ENCODE data around the gene PPP6R3. TPM values are rescaled to one million over a fixed set of nuclear protein-coding genes. Genes with fewer than 3 reads are reported as not detected.

PPP6R3 gene
- total RNA-seq, 5 donors from 2014 or later (not counting 1 experiment from before 2014, with no cell fraction given), result 106 to 147 (median 118) TPM

DNA sequence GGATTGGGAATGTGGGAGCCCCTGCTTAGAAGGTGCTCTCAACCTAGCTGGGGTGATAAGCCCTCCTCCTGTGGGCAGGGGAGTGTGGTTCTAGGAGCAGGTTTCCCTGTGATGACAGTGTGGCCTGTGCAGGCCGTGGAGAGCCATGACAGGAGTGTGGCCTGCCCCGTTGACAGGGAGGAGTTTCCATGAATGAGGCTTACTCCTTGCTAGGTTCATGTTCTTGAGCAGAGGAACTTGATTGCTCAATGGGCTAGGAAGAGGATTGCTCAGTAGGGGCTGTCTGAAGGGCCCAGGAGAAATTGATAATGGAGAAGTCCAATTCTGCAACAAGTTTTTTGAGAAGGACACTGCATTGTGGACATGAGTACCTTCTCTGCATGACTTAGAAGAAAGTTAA is 92.0 kb downstream of the PPP6R3 start:
- H3K9me3 ChIP-seq, result no peaks in the 10 kb centered on the region
- no peak overlapping the region for H3K27ac ChIP-seq (ENCODE audit: low read length)
- no peak overlapping the region for H3K4me3 Mint-ChIP-seq
- no peaks in the 10 kb centered on the region for H3K27me3 ChIP-seq (replicated peaks in 1 of 2; ENCODE audit: control insufficient read depth in 2 of 2, extremely low read depth in 1 of 2, insufficient read depth in 2 of 2, low read length in 1 of 2)
- no peaks in the 10 kb centered on the region for H3K27me3 Mint-ChIP-seq
- no peak for DNase-seq
- ChIA-PET CTCF (no interaction called here), POLR2A (no interaction called here)
- H3K9me3 Mint-ChIP-seq, result no peaks in the 10 kb centered on the region
- peaks cover 50% of the 10 kb centered on the region for H3K36me3 Mint-ChIP-seq
- H3K36me3 ChIP-seq (ENCODE audit: control insufficient read depth in 2 of 2, extremely low read depth in 1 of 2, insufficient read depth in 1 of 2, low read length in 1 of 2), result peaks cover 10 to 67% of the 10 kb centered on the region in 2 donors
- peaks cover 58 to 60% (median 59%) of the 10 kb centered on the region in 3 donors for H3K4me1 Mint-ChIP-seq
- no peak for ATAC-seq (replicated peaks in 1 of 4)
- WGBS (ENCODE audit: insufficient coverage), result 100% methylated on average over 1 of the region's 2 CpGs
- H3K4me1 ChIP-seq (ENCODE audit: control insufficient read depth in 1 of 2, extremely low read depth in 1 of 2, insufficient read depth in 2 of 2, low read length in 2 of 2), result peaks cover 17 to 23% of the 10 kb centered on the region in 2 experiments
- H3K27ac Mint-ChIP-seq, result no peak overlapping the region
- no peak overlapping the region for H3K4me3 ChIP-seq (ENCODE audit: control insufficient read depth in 1 of 2, extremely low read depth in 1 of 2, low read length in 1 of 2)

DNA sequence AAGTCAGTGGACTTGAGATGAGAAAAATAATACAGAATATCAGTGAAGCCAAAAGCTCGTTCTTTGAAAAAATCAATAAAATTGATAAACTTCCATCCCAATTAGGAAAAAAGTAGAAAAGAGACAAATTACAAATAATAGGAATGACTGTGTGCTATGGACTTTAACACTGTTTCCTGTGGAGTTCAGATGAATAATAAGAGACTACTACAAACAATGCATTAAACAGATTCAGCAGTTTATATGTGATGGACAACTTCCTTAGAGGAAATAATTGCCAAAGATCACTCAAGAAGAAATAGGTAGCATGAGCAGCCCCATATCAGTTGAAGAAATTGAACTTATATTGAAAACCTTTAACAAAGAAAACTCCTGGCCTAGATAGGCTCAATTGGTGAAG is 99.7 kb downstream of the PPP6R3 start:
- DNase-seq (no peak), ATAC-seq (replicated peaks in 1 of 4) (no peak)
- H3K27me3 ChIP-seq (replicated peaks in 1 of 2; ENCODE audit: control insufficient read depth in 2 of 2, extremely low read depth in 1 of 2, insufficient read depth in 2 of 2, low read length in 1 of 2), result no peaks in the 10 kb centered on the region
- Mint-ChIP-seq H3K4me3 (no peak overlapping the region), H3K36me3 (peaks cover 64% of the 10 kb centered on the region), H3K27me3 (no peaks in the 10 kb centered on the region), H3K27ac (no peak overlapping the region), H3K4me1 (peaks cover 3 to 13% (median 11%) of the 10 kb centered on the region in 3 donors), H3K9me3 (no peaks in the 10 kb centered on the region)
- POLR2A ChIA-PET, result no interaction called here
- WGBS (ENCODE audit: insufficient coverage), result no CpG with 5 or more reads among the region's 1 CpG
- H3K4me3 ChIP-seq (ENCODE audit: control insufficient read depth in 1 of 2, extremely low read depth in 1 of 2, low read length in 1 of 2), result no peak overlapping the region
- no peaks in the 10 kb centered on the region for H3K9me3 ChIP-seq
- H3K4me1 ChIP-seq (ENCODE audit: control insufficient read depth in 1 of 2, extremely low read depth in 1 of 2, insufficient read depth in 2 of 2, low read length in 2 of 2), result no peaks in the 10 kb centered on the region
- CTCF ChIA-PET, result no interaction called here
- peaks cover 4 to 76% of the 10 kb centered on the region in 2 donors for H3K36me3 ChIP-seq (ENCODE audit: control insufficient read depth in 2 of 2, extremely low read depth in 1 of 2, insufficient read depth in 1 of 2, low read length in 1 of 2)
- no peak overlapping the region for H3K27ac ChIP-seq (ENCODE audit: low read length)

- Mint-ChIP-seq H3K4me3 (no peak overlapping the region), H3K9me3 (no peaks in the 10 kb centered on the region), H3K27me3 (no peaks in the 10 kb centered on the region), H3K36me3 (peaks cover 74% of the 10 kb centered on the region), H3K27ac (peak overlapping the region in 1 of 2 donors; percentile 48), H3K4me1 (peaks cover 13 to 24% (median 21%) of the 10 kb centered on the region in 3 donors)
- no peak for ATAC-seq (replicated peaks in 1 of 4)
- no peaks in the 10 kb centered on the region for H3K9me3 ChIP-seq
- H3K4me1 ChIP-seq (ENCODE audit: control insufficient read depth in 1 of 2, extremely low read depth in 1 of 2, insufficient read depth in 2 of 2, low read length in 2 of 2), result no peaks in the 10 kb centered on the region
- no peaks in the 10 kb centered on the region for H3K27me3 ChIP-seq (replicated peaks in 1 of 2; ENCODE audit: control insufficient read depth in 2 of 2, extremely low read depth in 1 of 2, insufficient read depth in 2 of 2, low read length in 1 of 2)
- POLR2A ChIA-PET, result no interaction called here
- no peak for DNase-seq
- no CpG with 5 or more reads among the region's 2 CpGs for WGBS (ENCODE audit: insufficient coverage)
- H3K36me3 ChIP-seq (ENCODE audit: control insufficient read depth in 2 of 2, extremely low read depth in 1 of 2, insufficient read depth in 1 of 2, low read length in 1 of 2), result peaks cover 0 to 81% of the 10 kb centered on the region in 2 donors
- no peak overlapping the region for H3K4me3 ChIP-seq (ENCODE audit: control insufficient read depth in 1 of 2, extremely low read depth in 1 of 2, low read length in 1 of 2)
- CTCF ChIA-PET, result no interaction called here
- no peak overlapping the region for H3K27ac ChIP-seq (ENCODE audit: low read length)
Observed at GRCh38 chr11:68563454-68563853, 102.9 kb downstream of the PPP6R3 start.

- Histone ChIP-seq H3K4me3 (ENCODE audit: control insufficient read depth in 1 of 2, extremely low read depth in 1 of 2, low read length in 1 of 2) (no peak overlapping the region), H3K4me1 (ENCODE audit: control insufficient read depth in 1 of 2, extremely low read depth in 1 of 2, insufficient read depth in 2 of 2, low read length in 2 of 2) (peaks cover 0 to 4% of the 10 kb centered on the region in 2 experiments), H3K27me3 (replicated peaks in 1 of 2; ENCODE audit: control insufficient read depth in 2 of 2, extremely low read depth in 1 of 2, insufficient read depth in 2 of 2, low read length in 1 of 2) (no peaks in the 10 kb centered on the region), H3K36me3 (ENCODE audit: control insufficient read depth in 2 of 2, extremely low read depth in 1 of 2, insufficient read depth in 1 of 2, low read length in 1 of 2) (peaks cover 0 to 79% of the 10 kb centered on the region in 2 donors), H3K9me3 (no peaks in the 10 kb centered on the region), H3K27ac (ENCODE audit: low read length) (no peak overlapping the region)
- no peaks in the 10 kb centered on the region for H3K27me3 Mint-ChIP-seq
- H3K4me1 Mint-ChIP-seq, result peaks cover 16 to 28% (median 27%) of the 10 kb centered on the region in 3 donors
- ATAC-seq (replicated peaks in 1 of 4) (no peak), DNase-seq (no peak)
- no peak overlapping the region for H3K27ac Mint-ChIP-seq
- 100% methylated on average over 3 of the region's 3 CpGs for WGBS (ENCODE audit: insufficient coverage)
- no peaks in the 10 kb centered on the region for H3K9me3 Mint-ChIP-seq
- no peak overlapping the region for H3K4me3 Mint-ChIP-seq
- ChIA-PET POLR2A (no interaction called here), CTCF (no interaction called here)
- H3K36me3 Mint-ChIP-seq, result peaks cover 70% of the 10 kb centered on the region
Observed at GRCh38 chr11:68564261-68564660, 103.7 kb downstream of the PPP6R3 start.

- Histone ChIP-seq H3K27ac (ENCODE audit: low read length) (no peak overlapping the region), H3K9me3 (no peaks in the 10 kb centered on the region), H3K4me1 (ENCODE audit: control insufficient read depth in 1 of 2, extremely low read depth in 1 of 2, insufficient read depth in 2 of 2, low read length in 2 of 2) (peaks cover 0 to 4% of the 10 kb centered on the region in 2 experiments), H3K36me3 (ENCODE audit: control insufficient read depth in 2 of 2, extremely low read depth in 1 of 2, insufficient read depth in 1 of 2, low read length in 1 of 2) (peaks cover 0 to 80% of the 10 kb centered on the region in 2 donors), H3K27me3 (replicated peaks in 1 of 2; ENCODE audit: control insufficient read depth in 2 of 2, extremely low read depth in 1 of 2, insufficient read depth in 2 of 2, low read length in 1 of 2) (no peaks in the 10 kb centered on the region), H3K4me3 (ENCODE audit: control insufficient read depth in 1 of 2, extremely low read depth in 1 of 2, low read length in 1 of 2) (no peak overlapping the region)
- no peak overlapping the region for H3K27ac Mint-ChIP-seq
- no peaks in the 10 kb centered on the region for H3K9me3 Mint-ChIP-seq
- ChIA-PET CTCF (interaction anchor here in 1 of 2 donors (0.7 kb wide), 1 partner anchor 39 kb away, joined by 3 read pairs; no protein-coding TSS in a partner anchor), POLR2A (no interaction called here)
- 90% methylated on average over 5 of the region's 5 CpGs for WGBS (ENCODE audit: insufficient coverage)
- peaks cover 19 to 34% (median 27%) of the 10 kb centered on the region in 3 donors for H3K4me1 Mint-ChIP-seq
- no peak for DNase-seq
- H3K36me3 Mint-ChIP-seq, result peaks cover 65% of the 10 kb centered on the region
- no peak for ATAC-seq (replicated peaks in 1 of 4)
- no peaks in the 10 kb centered on the region for H3K27me3 Mint-ChIP-seq
- H3K4me3 Mint-ChIP-seq, result no peak overlapping the region
Observed at GRCh38 chr11:68565768-68566167, 105.2 kb downstream of the PPP6R3 start.

DNA sequence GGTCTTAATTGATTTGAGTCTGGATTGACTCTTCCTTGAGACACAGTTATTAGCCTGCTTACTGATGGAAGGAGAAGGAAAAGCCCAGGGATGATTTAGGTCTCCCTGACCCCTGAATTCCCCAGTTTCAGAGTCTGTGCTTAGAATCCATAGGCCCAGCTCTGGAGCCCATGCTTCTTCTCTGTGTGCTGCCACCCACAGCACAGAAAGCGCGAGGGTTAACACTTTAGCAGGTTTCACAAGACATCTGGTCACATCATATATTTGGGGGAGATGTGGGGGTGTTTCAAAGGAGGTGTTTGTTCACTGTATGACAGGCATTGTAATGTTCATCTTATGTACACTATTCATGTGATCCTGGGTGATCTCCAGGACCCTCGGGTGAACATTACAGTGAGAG is 107.0 kb downstream of the PPP6R3 start:
- Histone ChIP-seq H3K4me1 (ENCODE audit: control insufficient read depth in 1 of 2, extremely low read depth in 1 of 2, insufficient read depth in 2 of 2, low read length in 2 of 2) (peaks cover 0 to 4% of the 10 kb centered on the region in 2 experiments), H3K27me3 (replicated peaks in 1 of 2; ENCODE audit: control insufficient read depth in 2 of 2, extremely low read depth in 1 of 2, insufficient read depth in 2 of 2, low read length in 1 of 2) (no peaks in the 10 kb centered on the region), H3K9me3 (no peaks in the 10 kb centered on the region), H3K36me3 (ENCODE audit: control insufficient read depth in 2 of 2, extremely low read depth in 1 of 2, insufficient read depth in 1 of 2, low read length in 1 of 2) (peaks cover 5 to 91% of the 10 kb centered on the region in 2 donors), H3K4me3 (ENCODE audit: control insufficient read depth in 1 of 2, extremely low read depth in 1 of 2, low read length in 1 of 2) (no peak overlapping the region), H3K27ac (ENCODE audit: low read length) (no peak overlapping the region)
- ATAC-seq (replicated peaks in 1 of 4) (no peak), DNase-seq (no peak)
- no peaks in the 10 kb centered on the region for H3K9me3 Mint-ChIP-seq
- no CpG with 5 or more reads among the region's 3 CpGs for WGBS (ENCODE audit: insufficient coverage)
- ChIA-PET POLR2A (no interaction called here), CTCF (no interaction called here)
- no peak overlapping the region for H3K4me3 Mint-ChIP-seq
- H3K36me3 Mint-ChIP-seq, result peaks cover 64% of the 10 kb centered on the region
- peaks cover 19 to 34% (median 27%) of the 10 kb centered on the region in 3 donors for H3K4me1 Mint-ChIP-seq
- H3K27me3 Mint-ChIP-seq, result no peaks in the 10 kb centered on the region
- H3K27ac Mint-ChIP-seq, result no peak overlapping the region

- no peak overlapping the region for H3K27ac ChIP-seq (ENCODE audit: low read length)
- no peaks in the 10 kb centered on the region for H3K27me3 Mint-ChIP-seq
- H3K27ac Mint-ChIP-seq, result no peak overlapping the region
- H3K4me3 Mint-ChIP-seq, result no peak overlapping the region
- peaks cover 0 to 4% of the 10 kb centered on the region in 2 experiments for H3K4me1 ChIP-seq (ENCODE audit: control insufficient read depth in 1 of 2, extremely low read depth in 1 of 2, insufficient read depth in 2 of 2, low read length in 2 of 2)
- POLR2A ChIA-PET, result no interaction called here
- no CpG with 5 or more reads among the region's 1 CpG for WGBS (ENCODE audit: insufficient coverage)
- H3K4me1 Mint-ChIP-seq, result peaks cover 19 to 37% (median 33%) of the 10 kb centered on the region in 3 donors
- H3K27me3 ChIP-seq (replicated peaks in 1 of 2; ENCODE audit: control insufficient read depth in 2 of 2, extremely low read depth in 1 of 2, insufficient read depth in 2 of 2, low read length in 1 of 2), result no peaks in the 10 kb centered on the region
- H3K4me3 ChIP-seq (ENCODE audit: control insufficient read depth in 1 of 2, extremely low read depth in 1 of 2, low read length in 1 of 2), result no peak overlapping the region
- CTCF ChIA-PET, result no interaction called here
- ATAC-seq (replicated peaks in 1 of 4) (no peak), DNase-seq (peak in 1 of 35 experiments; percentile 18)
- H3K36me3 Mint-ChIP-seq, result peaks cover 66% of the 10 kb centered on the region
- no peaks in the 10 kb centered on the region for H3K9me3 Mint-ChIP-seq
- peaks cover 5 to 88% of the 10 kb centered on the region in 2 donors for H3K36me3 ChIP-seq (ENCODE audit: control insufficient read depth in 2 of 2, extremely low read depth in 1 of 2, insufficient read depth in 1 of 2, low read length in 1 of 2)
- H3K9me3 ChIP-seq, result no peaks in the 10 kb centered on the region
Observed at GRCh38 chr11:68569357-68569756, 108.8 kb downstream of the PPP6R3 start.
